Suppressor macrophage (primary cell): ENCODE results near the gene CNOT10.
"Not testable (repeated sequence)": the region's sequence is repeated elsewhere in the genome, so short reads cannot be mapped to it uniquely, and the experiment has no call there.

Experiments used
- DNase-seq, 4 experiments: peaks; one replicate each; pipeline ENCODE4 v3.0.0-alpha.2; 2020 to 2022

CNOT10 gene

DNA sequence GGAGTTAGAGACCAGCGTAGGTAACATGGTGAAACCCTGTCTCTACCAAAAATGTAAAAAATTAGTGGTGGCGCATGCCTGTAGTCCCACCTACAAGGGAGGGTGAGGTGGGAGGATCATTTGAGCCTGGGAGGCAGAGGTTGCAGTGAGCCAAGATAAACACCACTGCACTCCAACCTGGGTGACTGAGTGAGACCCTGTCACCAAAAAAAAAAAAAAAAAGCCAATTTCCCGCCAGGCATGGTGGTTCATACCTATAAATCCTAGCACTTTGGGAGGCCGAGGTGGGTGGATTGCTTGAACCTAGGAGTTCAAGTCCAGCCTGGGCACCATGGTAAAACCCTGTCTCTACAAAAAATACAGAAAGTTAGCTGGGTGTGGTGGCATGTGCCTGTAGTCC lies 6.9 kb downstream of the CNOT10 start:
- DNase-seq = no peak

GRCh38 chr3:32696523-32696922 lies 11.5 kb downstream of the CNOT10 start:
- DNase-seq = no peak

DNA sequence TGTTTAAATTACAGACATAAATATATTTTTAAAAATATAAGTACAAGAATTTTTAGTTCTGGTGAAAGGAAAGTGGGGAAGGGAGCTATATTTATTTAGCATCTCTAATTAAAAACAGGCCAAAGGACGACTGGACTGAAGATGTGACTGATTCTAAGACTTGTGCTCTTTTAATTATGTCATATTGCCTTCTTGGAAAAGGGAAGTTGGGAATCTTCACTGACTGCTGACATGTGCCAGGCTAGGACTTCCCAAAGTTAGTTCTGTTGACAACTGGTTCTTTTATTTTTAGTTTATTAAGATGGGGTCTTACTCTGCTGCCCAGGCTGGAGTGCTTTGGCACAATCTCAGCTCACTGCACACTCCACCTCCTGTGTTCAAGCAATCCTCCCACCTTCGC lies 13.5 kb downstream of the CNOT10 start:
- peak; percentile 36 to 67 (median 54) for DNase-seq

- no peak for DNase-seq
Observed at GRCh38 chr3:32699429-32699828, 14.4 kb downstream of the CNOT10 start.

- DNase-seq = peak in 1 of 4 experiments; percentile 7
Observed at GRCh38 chr3:32700244-32700643, 15.3 kb downstream of the CNOT10 start.

DNA sequence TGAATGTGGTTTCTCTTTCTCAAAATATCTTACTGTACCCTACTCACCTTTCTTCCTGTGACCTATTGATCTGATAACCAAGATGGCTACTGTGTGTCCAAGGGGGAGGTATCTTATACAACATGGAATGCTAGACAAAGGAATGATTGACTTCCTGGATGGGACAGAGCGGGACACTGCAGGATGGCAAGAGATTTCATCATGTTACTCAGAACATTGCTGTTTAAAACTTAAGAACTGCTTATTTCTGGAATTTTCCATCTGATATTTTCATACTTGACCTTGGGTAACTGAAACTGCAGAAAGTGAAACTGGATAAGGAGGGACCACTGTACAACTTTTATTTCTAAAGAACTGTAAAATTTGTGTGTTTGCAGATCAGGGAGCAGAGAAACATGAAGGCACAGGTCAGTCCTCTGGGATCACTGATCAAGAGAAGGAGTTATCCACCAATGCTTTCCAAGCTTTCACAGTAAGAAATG lies 18.5 kb downstream of the CNOT10 start:
- DNase-seq = no peak

GRCh38 chr3:32705232-32705631 lies 20.2 kb downstream of the CNOT10 start:
- no peak for DNase-seq

DNA sequence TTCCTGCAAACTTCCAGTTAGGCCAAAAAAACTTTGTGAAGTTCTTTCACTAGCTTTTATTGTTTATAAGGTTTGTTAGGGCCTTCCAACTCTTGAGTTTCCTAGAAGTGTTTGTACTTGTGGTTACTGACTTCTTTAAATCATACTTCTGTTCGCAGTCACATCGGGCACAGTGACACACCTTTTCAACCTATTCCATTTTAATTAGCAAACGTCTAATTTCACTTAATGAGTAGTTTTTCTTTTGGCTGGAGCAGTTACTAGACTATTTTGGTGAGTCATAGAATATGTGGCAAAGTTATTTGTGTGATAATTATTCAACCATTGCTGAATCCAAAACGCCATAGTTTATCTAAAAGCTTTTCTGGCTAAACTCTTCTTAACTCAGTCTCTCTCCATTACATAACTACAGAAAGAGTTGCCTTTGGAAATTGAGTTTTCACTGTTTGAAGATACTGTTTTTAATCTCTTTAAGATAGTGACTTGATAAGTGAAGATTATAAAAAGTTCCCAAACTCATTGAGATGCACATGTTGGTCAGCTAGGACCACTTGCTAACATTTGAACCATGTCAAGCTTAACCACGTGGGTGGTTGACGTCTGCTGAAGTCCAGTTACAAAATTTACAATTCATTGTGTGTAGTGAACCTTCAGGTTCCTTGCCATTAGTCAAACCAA lies 21.5 kb downstream of the CNOT10 start:
- no peak for DNase-seq

DNA sequence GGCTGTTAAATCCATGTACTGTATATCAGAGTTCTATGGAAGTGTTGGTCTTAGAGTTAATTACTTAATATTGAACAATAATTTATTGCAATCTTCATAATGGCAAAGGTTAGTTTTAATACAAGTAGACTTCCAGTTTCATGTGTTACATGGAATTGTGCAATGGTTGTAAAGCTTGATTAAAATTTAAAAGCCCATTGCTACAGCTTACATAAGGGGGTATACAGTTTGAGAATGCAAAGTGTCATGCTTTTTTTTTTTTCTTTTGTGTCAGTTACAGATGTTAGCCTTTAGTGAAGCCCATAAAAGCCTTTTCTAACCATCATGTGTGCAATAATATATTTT lies 22.0 kb downstream of the CNOT10 start:
- no peak for DNase-seq

DNA sequence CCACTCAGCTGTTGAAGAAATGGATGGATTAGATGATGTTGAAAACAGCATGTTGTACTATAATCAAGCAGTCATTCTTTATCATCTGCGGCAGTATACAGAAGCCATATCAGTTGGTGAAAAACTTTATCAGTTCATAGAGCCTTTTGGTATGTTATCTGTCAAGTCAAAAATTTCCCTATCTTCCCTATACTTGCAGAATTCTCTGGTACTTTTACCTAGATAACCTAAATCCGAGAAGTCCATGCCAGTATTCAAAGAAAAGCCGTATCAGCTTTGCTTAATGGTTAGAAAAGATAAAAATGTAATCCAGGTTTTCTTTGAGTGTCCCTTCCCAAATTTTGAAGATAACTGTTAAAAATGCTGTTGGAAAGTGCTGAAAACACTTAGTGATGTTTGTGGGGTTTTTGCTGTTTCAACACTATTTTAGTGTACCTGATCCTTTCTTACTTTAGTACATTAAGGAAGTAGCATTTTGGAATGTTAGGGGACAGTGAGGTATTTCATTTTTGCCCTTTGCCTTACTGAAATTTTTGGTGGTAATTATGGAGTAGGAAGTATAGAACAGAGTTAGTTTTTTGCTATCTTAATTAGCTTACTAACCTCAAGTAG lies 23.8 kb downstream of the CNOT10 start:
- DNase-seq = no peak

GRCh38 chr3:32709346-32709745 lies 24.4 kb downstream of the CNOT10 start:
- DNase-seq = no peak

DNA sequence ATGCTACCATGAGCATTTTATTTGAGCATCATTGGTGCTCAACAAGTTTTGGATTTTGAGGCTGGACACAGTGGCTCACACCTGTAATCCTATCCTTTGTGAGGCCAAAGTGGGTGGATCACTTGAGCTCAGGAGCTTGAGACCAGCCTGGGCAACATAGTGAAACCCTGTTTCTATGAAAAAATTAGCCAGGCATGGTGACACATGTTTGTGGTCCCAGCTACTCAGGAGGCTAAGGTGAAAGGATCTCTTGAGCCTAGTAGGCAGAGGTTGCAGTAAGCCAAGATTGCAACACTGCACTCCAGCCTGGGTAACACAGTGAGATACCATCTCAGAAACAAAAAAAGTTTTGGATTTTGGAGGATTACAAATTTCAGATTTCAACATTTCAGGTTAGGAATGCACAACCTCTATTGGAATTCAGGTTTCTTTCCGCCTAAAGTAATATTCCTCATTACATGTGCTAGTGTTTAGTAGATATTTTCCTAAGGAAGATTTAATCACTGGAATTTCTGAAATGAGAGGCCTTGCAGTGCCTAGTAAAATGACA lies 27.6 kb downstream of the CNOT10 start:
- no peak for DNase-seq

DNA sequence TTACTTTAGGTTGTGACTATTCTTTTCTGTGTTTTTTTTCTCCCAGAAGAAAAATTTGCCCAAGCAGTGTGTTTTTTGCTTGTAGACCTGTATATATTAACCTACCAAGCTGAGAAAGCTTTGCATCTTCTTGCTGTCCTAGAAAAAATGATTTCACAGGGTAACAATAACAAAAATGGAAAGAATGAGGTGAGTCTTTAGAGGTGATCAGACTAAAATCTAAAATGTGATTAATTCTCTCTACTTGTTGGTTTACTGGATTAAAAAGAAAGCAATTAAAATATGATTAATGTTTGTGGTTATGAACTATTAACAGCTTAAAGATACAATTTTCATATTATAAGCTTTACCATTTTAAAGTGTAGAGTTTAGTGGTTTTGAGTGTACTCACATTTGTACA lies 28.2 kb downstream of the CNOT10 start:
- DNase-seq = no peak

DNA sequence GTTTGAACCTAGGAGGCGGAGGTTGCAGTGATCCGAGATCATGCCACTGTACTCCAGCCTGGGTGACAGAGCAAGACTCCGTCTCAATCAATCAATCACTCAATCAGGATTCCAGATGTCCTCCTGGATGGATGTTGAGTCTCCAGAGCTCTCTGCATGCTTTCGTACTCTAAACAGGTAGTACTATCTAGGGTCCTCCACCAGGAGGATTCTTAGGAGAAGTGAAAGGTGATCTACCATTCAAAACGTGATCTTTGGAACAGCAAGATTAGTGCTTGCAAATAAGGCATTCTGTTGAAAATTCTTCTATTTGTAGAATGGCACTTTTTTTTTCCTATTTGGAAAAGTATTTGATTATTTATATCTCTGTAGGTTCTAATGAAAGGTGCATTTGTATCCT lies 34.3 kb downstream of the CNOT10 start:
- DNase-seq = no peak

DNA sequence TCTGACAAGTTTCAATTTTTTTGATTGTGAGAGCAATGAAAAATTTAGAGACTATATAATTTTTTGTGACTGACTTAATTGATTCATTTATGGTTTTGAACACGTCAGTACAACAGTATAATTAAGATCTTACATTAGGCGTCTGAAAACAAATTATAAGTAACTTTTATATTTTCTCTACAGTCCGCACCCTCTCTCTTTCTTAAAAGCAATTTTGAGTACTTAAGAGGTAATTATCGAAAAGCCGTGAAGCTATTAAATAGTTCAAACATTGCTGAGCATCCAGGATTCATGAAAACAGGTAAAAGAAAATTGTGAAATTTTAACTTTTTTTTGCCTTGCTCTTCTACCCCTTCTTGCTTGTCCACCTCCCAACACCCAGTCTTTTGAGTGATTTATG lies 34.9 kb downstream of the CNOT10 start:
- no peak for DNase-seq

- DNase-seq = no peak
Observed at GRCh38 chr3:32725721-32726120, 40.7 kb downstream of the CNOT10 start.

DNA sequence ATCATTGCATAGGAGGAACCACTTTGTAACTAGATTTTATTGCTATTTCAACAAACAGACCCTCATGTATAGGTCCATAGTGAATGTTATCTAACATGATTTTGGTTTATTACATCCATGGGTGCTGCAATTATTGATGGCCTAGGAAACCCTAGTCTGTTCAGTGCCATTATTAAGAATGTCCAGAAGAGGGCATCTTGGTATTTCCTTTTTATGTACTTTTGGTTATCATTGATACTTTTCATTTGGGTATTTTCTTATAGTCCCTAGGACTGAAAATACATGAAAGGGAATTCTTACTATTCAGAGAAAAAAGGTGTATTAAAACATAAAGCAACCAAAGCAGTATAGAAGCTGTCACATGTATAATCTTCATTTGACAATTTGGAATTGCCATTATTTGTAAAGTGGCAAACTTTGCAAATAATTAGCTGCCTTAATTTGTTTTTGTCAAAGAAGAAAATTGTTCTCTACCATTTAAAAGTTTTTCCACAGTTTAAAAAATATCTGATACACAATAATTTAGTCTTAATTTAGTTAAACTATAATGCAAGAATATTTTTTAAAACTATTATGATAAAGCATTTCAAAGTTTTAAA lies 48.7 kb downstream of the CNOT10 start:
- peak in 3 of 4 experiments; percentile 17 to 63 (median 51) for DNase-seq

DNA sequence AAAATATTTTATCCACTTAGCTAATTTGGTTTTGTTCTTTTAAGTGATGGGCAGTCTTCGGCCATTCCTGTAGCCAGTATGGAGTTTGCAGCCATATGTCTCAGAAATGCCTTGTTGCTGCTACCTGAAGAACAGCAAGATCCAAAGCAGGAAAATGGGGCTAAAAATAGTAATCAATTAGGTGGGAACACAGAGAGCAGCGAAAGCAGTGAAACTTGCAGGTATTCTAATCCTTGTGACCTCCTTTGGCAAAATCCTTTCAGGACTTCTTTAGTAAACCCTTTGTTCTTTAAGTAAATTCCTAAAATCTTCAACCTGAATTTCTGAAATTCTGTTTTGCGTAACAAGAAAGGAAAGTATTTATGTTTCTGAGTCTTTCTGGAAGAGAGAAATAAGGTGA lies 49.8 kb downstream of the CNOT10 start:
- DNase-seq = no peak

- not testable (repeated sequence) for DNase-seq
Observed at GRCh38 chr3:32743470-32743869, 58.5 kb downstream of the CNOT10 start.

GRCh38 chr3:32743934-32744333 lies 58.9 kb downstream of the CNOT10 start:
- DNase-seq = peak in 1 of 4 experiments; percentile 6

DNA sequence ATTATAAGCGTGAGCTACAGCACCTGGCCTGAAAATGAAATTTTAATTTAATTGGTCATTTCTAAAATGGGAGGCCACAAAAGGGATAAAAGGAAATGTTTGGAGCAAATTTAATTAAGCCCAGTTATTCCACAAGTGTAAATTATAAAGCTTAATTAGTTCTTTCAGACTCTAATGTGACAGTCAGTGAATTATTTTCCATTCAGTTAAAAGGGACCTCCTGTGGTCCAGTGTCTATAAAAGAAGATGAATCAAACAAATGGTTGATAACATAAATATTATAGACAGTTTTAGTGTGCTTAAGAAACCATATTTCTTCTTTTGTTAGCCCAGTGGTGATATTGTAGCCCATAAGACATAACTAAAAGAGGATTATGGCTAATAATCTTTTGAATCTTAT lies 66.4 kb downstream of the CNOT10 start:
- no peak for DNase-seq

GRCh38 chr3:32755761-32756160 lies 70.8 kb downstream of the CNOT10 start:
- DNase-seq = no peak

DNA sequence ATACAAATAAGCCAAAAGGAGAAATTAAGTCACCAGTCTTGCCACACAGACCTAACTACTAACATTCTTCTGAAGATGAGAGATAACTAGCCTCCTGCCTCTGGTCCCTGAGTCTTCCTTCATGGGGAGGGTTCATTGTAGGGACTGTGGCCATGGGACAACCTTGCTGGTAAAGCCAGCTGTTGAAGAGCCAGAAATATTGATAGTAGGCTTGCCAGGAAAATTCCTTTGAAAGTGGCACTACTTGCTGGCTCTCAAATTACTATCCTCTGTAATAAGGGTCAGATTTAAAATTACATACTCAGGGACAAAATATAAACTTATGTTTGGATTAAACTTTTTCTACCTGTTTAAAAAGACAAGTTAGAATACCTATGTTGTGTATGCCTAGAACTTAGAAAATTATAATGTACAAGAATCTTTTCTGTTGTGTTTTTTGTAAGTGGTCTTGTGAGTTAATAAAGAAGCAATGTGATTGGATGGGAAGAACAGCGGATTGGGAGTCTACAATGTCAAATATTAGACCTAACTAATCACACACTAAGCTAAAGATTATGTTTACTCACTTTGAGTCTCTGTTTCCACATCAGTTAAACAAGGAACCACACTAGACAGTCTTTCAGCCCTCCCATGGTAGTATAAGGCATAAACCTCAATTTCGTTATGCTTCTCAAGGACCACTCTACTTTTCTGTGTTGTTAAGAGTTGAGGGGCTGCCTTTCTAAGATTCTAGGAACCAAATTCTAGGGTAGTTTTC lies 72.8 kb downstream of the CNOT10 start:
- peak; percentile 15 to 55 (median 36) for DNase-seq
